WTC11 (cell line): ENCODE measurements around the gene XRCC4. TPM values are rescaled to one million over a fixed set of nuclear protein-coding genes. Genes with fewer than 3 reads are reported as not detected.

ENCODE experiments used
- ATAC-seq: fragments of 200-7000 bp; cut with Tn5 transposase; 2 replicates; pipeline ENCODE4 v1.10.0; 2021; ENCODE audit warnings: mild to moderate bottlenecking, moderate library complexity
- CTCF ChIA-PET: fragments of 300-600 bp; sonication (Branson Sonifier 250); formaldehyde crosslinking; loops from one replicate; lab custom pipeline; 2021; ENCODE audit warnings: antibody characterized with exemption; lab: Charles Lee
- POLR2A ChIA-PET: fragments of 350-600 bp; sonication (Branson Sonifier 250); formaldehyde crosslinking; loops from one replicate; lab custom pipeline; 2021; ENCODE audit warnings: antibody characterized with exemption; lab: Charles Lee
- DNase-seq: peaks from one replicate; pipeline ENCODE4 v3.0.0; 2021; ENCODE audit warnings: low spot score
- H3K27ac Mint-ChIP-seq: 2 replicates; pipeline ENCODE4 v1.8.0; 2021; ENCODE audit warnings: mixed read lengths
- H3K27me3 Mint-ChIP-seq: 2 replicates; pipeline ENCODE4 v1.8.0; 2021; ENCODE audit warnings: low read depth, mild to moderate bottlenecking, moderate library complexity, mixed read lengths
- H3K36me3 Mint-ChIP-seq: 2 replicates; pipeline ENCODE4 v1.8.0; 2021; ENCODE audit warnings: mixed read lengths
- H3K4me1 Mint-ChIP-seq: 2 replicates; pipeline ENCODE4 v1.8.0; 2022; ENCODE audit warnings: mixed read lengths
- H3K4me3 Mint-ChIP-seq: 2 replicates; pipeline ENCODE4 v1.8.0; 2021; ENCODE audit warnings: mild to moderate bottlenecking, moderate library complexity, mixed read lengths
- H3K9me3 Mint-ChIP-seq: 2 replicates; pipeline ENCODE4 v1.8.0; 2021; ENCODE audit warnings: mixed read lengths
- CTCF ChIP-seq: fragments of 200-600 bp; IDR thresholded peaks from 2 replicates; pipeline ENCODE4 v1.8.0; 2022; ENCODE audit warnings: antibody characterized with exemption
- E2F5 ChIP-seq: sonication (generic); formaldehyde crosslinking; IDR thresholded peaks from 2 replicates; pipeline ENCODE4 v1.8.1; 2022; ENCODE audit warnings: mild to moderate bottlenecking, moderate library complexity, missing genetic modification reagents
- ERG ChIP-seq: fragments of 250-450 bp; sonication (Bioruptor Pico); IDR thresholded peaks from 2 replicates; pipeline ENCODE4 v1.8.0; 2021; ENCODE audit warnings: mild to moderate bottlenecking
- FOXP1 ChIP-seq: sonication (generic); formaldehyde crosslinking; IDR thresholded peaks from 2 replicates; pipeline ENCODE4 v1.8.0; 2022; ENCODE audit warnings: missing genetic modification reagents, mild to moderate bottlenecking, moderate library complexity, borderline replicate concordance
- GTF2I ChIP-seq: fragments of 250-450 bp; sonication (Bioruptor Pico); conservative IDR thresholded peaks from 2 replicates; pipeline ENCODE4 v1.4.0; 2021; ENCODE audit warnings: mild to moderate bottlenecking
- HMGXB4 ChIP-seq: sonication (generic); formaldehyde crosslinking; IDR thresholded peaks from 2 replicates; pipeline ENCODE4 v1.8.1; 2023; ENCODE audit warnings: mild to moderate bottlenecking, moderate library complexity, missing genetic modification reagents
- IRF1 ChIP-seq: sonication (generic); formaldehyde crosslinking; IDR thresholded peaks from 2 replicates; pipeline ENCODE4 v1.8.0; 2023; ENCODE audit warnings: missing genetic modification reagents
- JAZF1 ChIP-seq: fragments of 250-450 bp; sonication (Bioruptor Pico); IDR thresholded peaks from 2 replicates; pipeline ENCODE4 v1.9.0; 2021; ENCODE audit warnings: moderate library complexity, mild to moderate bottlenecking, inconsistent platforms
- JUN ChIP-seq: sonication (generic); formaldehyde crosslinking; IDR thresholded peaks from 2 replicates; pipeline ENCODE4 v1.8.0; 2023; ENCODE audit warnings: mild to moderate bottlenecking, missing genetic modification reagents
- MAX ChIP-seq: sonication (generic); formaldehyde crosslinking; IDR thresholded peaks from 2 replicates; pipeline ENCODE4 v1.8.0; 2022; ENCODE audit warnings: mild to moderate bottlenecking, missing genetic modification reagents
- MLX ChIP-seq: sonication (generic); formaldehyde crosslinking; IDR thresholded peaks from 2 replicates; pipeline ENCODE4 v1.8.1; 2023; ENCODE audit warnings: mild to moderate bottlenecking, missing genetic modification reagents, moderate library complexity
- MYBL2 ChIP-seq: sonication (generic); formaldehyde crosslinking; IDR thresholded peaks from 2 replicates; pipeline ENCODE4 v1.8.1; 2023; ENCODE audit warnings: mild to moderate bottlenecking, moderate library complexity, missing genetic modification reagents
- NFE2L1 ChIP-seq: sonication (generic); formaldehyde crosslinking; IDR thresholded peaks from 2 replicates; pipeline ENCODE4 v1.8.1; 2023; ENCODE audit warnings: missing genetic modification reagents
- PREB ChIP-seq: sonication (generic); formaldehyde crosslinking; IDR thresholded peaks from 2 replicates; pipeline ENCODE4 v1.8.1; 2022; ENCODE audit warnings: mild to moderate bottlenecking, missing genetic modification reagents, moderate library complexity, borderline replicate concordance
- RORB ChIP-seq: fragments of 250-450 bp; sonication (Bioruptor Pico); IDR thresholded peaks from 2 replicates; pipeline ENCODE4 v1.9.0; 2021; ENCODE audit warnings: mild to moderate bottlenecking
- TEAD1 ChIP-seq: sonication (generic); formaldehyde crosslinking; IDR thresholded peaks from 2 replicates; pipeline ENCODE4 v1.8.0; 2022; ENCODE audit warnings: mild to moderate bottlenecking, missing genetic modification reagents
- ZBTB43 ChIP-seq: sonication (generic); formaldehyde crosslinking; IDR thresholded peaks from 2 replicates; pipeline ENCODE4 v1.8.1; 2023; ENCODE audit warnings: mild to moderate bottlenecking, missing genetic modification reagents
- ZNF219 ChIP-seq: sonication (generic); formaldehyde crosslinking; IDR thresholded peaks from 2 replicates; pipeline ENCODE4 v1.8.0; 2023; ENCODE audit warnings: missing genetic modification reagents, mild to moderate bottlenecking, borderline replicate concordance
- ZNF232 ChIP-seq: sonication (generic); formaldehyde crosslinking; IDR thresholded peaks from 2 replicates; pipeline ENCODE4 v1.8.0; 2022; ENCODE audit warnings: mild to moderate bottlenecking, missing genetic modification reagents
- ZNF263 ChIP-seq: sonication (generic); formaldehyde crosslinking; IDR thresholded peaks from 2 replicates; pipeline ENCODE4 v1.8.1; 2022; ENCODE audit warnings: low read depth, mild to moderate bottlenecking, moderate library complexity, missing genetic modification reagents
- ZNF423 ChIP-seq: fragments of 250-450 bp; sonication (Bioruptor Pico); IDR thresholded peaks from 2 replicates; pipeline ENCODE4 v2.1.2; 2022; ENCODE audit warnings: mild to moderate bottlenecking, moderate library complexity
- ZNF671 ChIP-seq: fragments of 250-450 bp; sonication (Bioruptor Pico); IDR thresholded peaks from 2 replicates; pipeline ENCODE4 v1.8.0; 2021; ENCODE audit warnings: mild to moderate bottlenecking
- total RNA-seq: library from RNA; stranded (reverse); gene quantifications from 3 replicates; pipeline ENCODE4 v1.2.3, GENCODE V29; 2021

The XRCC4 gene
- total RNA-seq, 1 experiment from 2014 or later: 13.5 TPM

- Mint-ChIP-seq H3K36me3 (peaks cover 4% of the 10 kb centered on the region), H3K4me1 (peaks cover 1% of the 10 kb centered on the region; the same call in 1 of the 2 replicates), H3K27ac (no peak overlapping the region), H3K4me3 (no peak overlapping the region), H3K9me3 (peaks cover 5% of the 10 kb centered on the region), H3K27me3 (no peaks in the 10 kb centered on the region)
- no peak for ATAC-seq
- ChIA-PET POLR2A (no interaction called here), CTCF (no interaction called here)
- DNase-seq: no peak
- TF ChIP-seq ZNF232 (CRISPR knock-in tag) (no peak), JAZF1 (CRISPR knock-in tag) (no peak), IRF1 (CRISPR knock-in tag) (no peak), MYBL2 (CRISPR knock-in tag) (no peak), HMGXB4 (CRISPR knock-in tag) (no peak), FOXP1 (CRISPR knock-in tag) (no peak), E2F5 (CRISPR knock-in tag) (no peak), CTCF (no peak), ZNF671 (CRISPR knock-in tag) (no peak), MAX (CRISPR knock-in tag) (no peak), MLX (CRISPR knock-in tag) (no peak), ZNF423 (CRISPR knock-in tag) (no peak), TEAD1 (CRISPR knock-in tag) (no peak), ERG (CRISPR knock-in tag) (no peak), GTF2I (CRISPR knock-in tag) (no peak), ZNF219 (no peak), JUN (CRISPR knock-in tag) (no peak), PREB (CRISPR knock-in tag) (no peak)
Measured at GRCh38 chr5:83249156-83249555, 171.8 kb downstream of the XRCC4 start.

- POLR2A ChIA-PET: no interaction called here
- no peak overlapping the region for H3K4me3 Mint-ChIP-seq
- no peak for ATAC-seq
- peaks cover 9% of the 10 kb centered on the region for H3K4me1 Mint-ChIP-seq
- peaks cover 5% of the 10 kb centered on the region for H3K9me3 Mint-ChIP-seq
- no peak overlapping the region for H3K27ac Mint-ChIP-seq
- no peak for DNase-seq
- H3K36me3 Mint-ChIP-seq: peaks cover 4% of the 10 kb centered on the region
- H3K27me3 Mint-ChIP-seq: no peaks in the 10 kb centered on the region
- CTCF ChIA-PET: no interaction called here
- TF ChIP-seq MAX (CRISPR knock-in tag): no peak
- TF ChIP-seq ZNF263 (CRISPR knock-in tag): no peak
- no peak for TF ChIP-seq ZBTB43 (CRISPR knock-in tag)
- TF ChIP-seq RORB (CRISPR knock-in tag): no peak
- TF ChIP-seq NFE2L1 (CRISPR knock-in tag): no peak
- TF ChIP-seq FOXP1 (CRISPR knock-in tag): no peak
- no peak for TF ChIP-seq E2F5 (CRISPR knock-in tag)
Measured at GRCh38 chr5:83251849-83252248, 174.5 kb downstream of the XRCC4 start.
